ENCODE data around the gene SLC25A25. TPM values are rescaled to one million over a fixed set of nuclear protein-coding genes. Genes with fewer than 3 reads are reported as not detected.

The SLC25A25 gene
- total and polyA plus RNA-seq, 2 of the 8 experiments (the other 6 are each of a cell fraction or from before 2014, with no cell fraction given) = 6.5 to 18.5 TPM

- no peak overlapping the region for H2AFZ ChIP-seq (ENCODE audit: low read length)
- H3K27me3 ChIP-seq (replicated peaks in 1 of 4; ENCODE audit: control insufficient read depth in 3 of 4, extremely low read depth in 1 of 4, insufficient read depth in 3 of 4, low read length in 3 of 4) = no peaks in the 10 kb centered on the region
- no peak overlapping the region for H3K4ac ChIP-seq (replicated peaks; ENCODE audit: insufficient read length, low read depth, low read length)
- H2BK12ac ChIP-seq (ENCODE audit: low read depth, low read length) = no peak overlapping the region
- H4K91ac ChIP-seq (replicated peaks; ENCODE audit: insufficient read length, low read length) = no peak overlapping the region
- H3K79me1 ChIP-seq (ENCODE audit: low read depth, low read length) = no peaks in the 10 kb centered on the region; the same call in 1 of the 2 replicates
- peaks cover 0 to 4% (median under 1%) of the 10 kb centered on the region in 4 experiments; a peak in 3 of 7 replicates for H3K4me1 ChIP-seq (replicated peaks in 1 of 4; ENCODE audit: control insufficient read depth in 3 of 4, insufficient read depth in 4 of 4, low read length in 3 of 4)
- no peak overlapping the region for H3K23ac ChIP-seq (ENCODE audit: insufficient read length)
- DNase-seq (ENCODE audit: low read depth in 1 of 2, low spot score in 2 of 2) (no peak), FAIRE-seq (no peak)
- no peak overlapping the region for H2BK15ac ChIP-seq (ENCODE audit: low read length)
- no peak overlapping the region for H3K56ac ChIP-seq (replicated peaks; ENCODE audit: insufficient read length, low read depth, low read length)
- 86% methylated on average over 20 of the region's 20 CpGs; no CpG with 5 or more reads in 1 of the 2 experiments for WGBS, 2 experiments (ENCODE audit: extremely low coverage in 1 of 2, insufficient coverage in 1 of 2, insufficient read length in 1 of 2, insufficient replicate concordance in 2 of 2, low coverage in 1 of 2, low lambda C conversion rate in 2 of 2, missing lambda C conversion rate in 1 of 2)
- H3K27ac ChIP-seq (ENCODE audit: low read depth, low read length) = no peak overlapping the region
- ChIA-PET POLR2A (ENCODE audit: partially characterized antibody) (interaction anchor here (0.6 to 1.8 kb wide), 7 partner anchors 9 to 51 kb away, joined by 3 to 6 read pairs (median 4); no protein-coding TSS in a partner anchor), CTCF (ENCODE audit: partially characterized antibody) (interaction anchor here (0.6 to 2.4 kb wide), 6 partner anchors 9 to 232 kb away, joined by 3 to 11 read pairs (median 3); no protein-coding TSS in a partner anchor)
- no peaks in the 10 kb centered on the region for H3K23me2 ChIP-seq (ENCODE audit: low read depth, low read length)
- no peak overlapping the region for H3K9ac ChIP-seq (replicated peaks in 1 of 4; ENCODE audit: extremely low read depth in 1 of 4, low read depth in 3 of 4, low read length in 3 of 4)
- no peaks in the 10 kb centered on the region for H3K9me3 ChIP-seq (ENCODE audit: insufficient read depth in 2 of 2, low read depth in 1 of 2, low read length in 1 of 2)
- peak overlapping the region; percentile 4; the same call in 1 of the 2 replicates for H4K8ac ChIP-seq (ENCODE audit: extremely low read depth, insufficient read depth, low read length)
- no peak overlapping the region for H2BK120ac ChIP-seq (replicated peaks; ENCODE audit: low read depth, low read length)
- no peak overlapping the region for H2AK5ac ChIP-seq (ENCODE audit: low read depth, low read length)
- no peak overlapping the region for H3K4me3 ChIP-seq (ENCODE audit: extremely low read depth in 1 of 4, insufficient read depth in 2 of 4, low read depth in 3 of 4, low read length in 4 of 4)
- no peak overlapping the region for H3K14ac ChIP-seq (ENCODE audit: insufficient read length)
- no peak overlapping the region for H2BK20ac ChIP-seq (ENCODE audit: low read length)
- H4K20me1 ChIP-seq (replicated peaks in 1 of 2; ENCODE audit: control insufficient read depth in 1 of 2, insufficient read depth in 2 of 2, low read length in 2 of 2) = peaks cover 3 to 24% of the 10 kb centered on the region in 2 experiments
- no peak overlapping the region for H4K5ac ChIP-seq (ENCODE audit: insufficient read length, low read depth, low read length)
- peaks cover 2 to 26% (median 8%) of the 10 kb centered on the region in 4 experiments; a peak in 4 of 8 replicates for H3K36me3 ChIP-seq (ENCODE audit: control insufficient read depth in 2 of 4, insufficient read depth in 4 of 4, low read length in 3 of 4)
- no peak overlapping the region for H2BK5ac ChIP-seq (ENCODE audit: low read depth, low read length)
- no peak overlapping the region for H3K4me2 ChIP-seq (ENCODE audit: insufficient read depth in 1 of 2, low read depth in 2 of 2, low read length in 2 of 2)
- H3K18ac ChIP-seq (ENCODE audit: extremely low read depth, low read length) = no peak overlapping the region
- H3K79me2 ChIP-seq (ENCODE audit: control insufficient read depth in 1 of 2, insufficient read depth in 2 of 2, low read length in 2 of 2) = peaks cover 0 to 4% of the 10 kb centered on the region in 2 experiments; a peak in 1 of 4 replicates
- TF ChIP-seq SP4 (IDR thresholded peaks at IDR 0.05; ENCODE audit: low read length) = no peak
- TF ChIP-seq KDM5A (IDR thresholded peaks at IDR 0.05; ENCODE audit: low read length) = no peak
- TF ChIP-seq SP1 (IDR thresholded peaks at IDR 0.05; ENCODE audit: low read depth, low read length) = no peak
- TF ChIP-seq TBP (IDR thresholded peaks at IDR 0.05; ENCODE audit: low read depth, low read length) = no peak
- no peak for TF ChIP-seq KDM1A (IDR thresholded peaks at IDR 0.05; ENCODE audit: borderline replicate concordance, low read length)
- no peak for TF ChIP-seq CTBP2 (IDR thresholded peaks at IDR 0.05; ENCODE audit: borderline replicate concordance, insufficient read depth, insufficient read length, low read length)
- no peak for TF ChIP-seq POU5F1 (IDR thresholded peaks at IDR 0.05; ENCODE audit: low read depth, low read length)
- no peak for TF ChIP-seq NRF1 (IDR thresholded peaks at IDR 0.05; ENCODE audit: low read depth, low read length)
- no peak for TF ChIP-seq CBX5 (IDR thresholded peaks at IDR 0.05; ENCODE audit: low read depth, low read length)
- no peak for TF ChIP-seq POLR2A (IDR thresholded peaks at IDR 0.05; ENCODE audit: control extremely low read depth in 1 of 2, low read depth in 2 of 2, low read length in 2 of 2)
- TF ChIP-seq TEAD4 (IDR thresholded peaks at IDR 0.05; ENCODE audit: low read depth, low read length) = no peak
- TF ChIP-seq KDM4A (IDR thresholded peaks at IDR 0.05; ENCODE audit: low read depth, low read length, severe bottlenecking) = no peak
- no peak for TF ChIP-seq EP300 (IDR thresholded peaks at IDR 0.05; ENCODE audit: borderline replicate concordance in 1 of 2, low read depth in 2 of 2, low read length in 2 of 2)
Measured at GRCh38 chr9:128120061-128120740, 52.2 kb downstream of the SLC25A25 start.
